GM18909 (cell line): ENCODE data around the gene INMT.

Source experiments
- ATAC-seq: cut with Tn5 transposase; IDR thresholded peaks from one replicate; pipeline ENCODE4 v1.9.1; 2021; ENCODE audit warnings: mild to moderate bottlenecking; ENCODE audit not compliant: unreplicated experiment, poor library complexity

INMT gene

DNA sequence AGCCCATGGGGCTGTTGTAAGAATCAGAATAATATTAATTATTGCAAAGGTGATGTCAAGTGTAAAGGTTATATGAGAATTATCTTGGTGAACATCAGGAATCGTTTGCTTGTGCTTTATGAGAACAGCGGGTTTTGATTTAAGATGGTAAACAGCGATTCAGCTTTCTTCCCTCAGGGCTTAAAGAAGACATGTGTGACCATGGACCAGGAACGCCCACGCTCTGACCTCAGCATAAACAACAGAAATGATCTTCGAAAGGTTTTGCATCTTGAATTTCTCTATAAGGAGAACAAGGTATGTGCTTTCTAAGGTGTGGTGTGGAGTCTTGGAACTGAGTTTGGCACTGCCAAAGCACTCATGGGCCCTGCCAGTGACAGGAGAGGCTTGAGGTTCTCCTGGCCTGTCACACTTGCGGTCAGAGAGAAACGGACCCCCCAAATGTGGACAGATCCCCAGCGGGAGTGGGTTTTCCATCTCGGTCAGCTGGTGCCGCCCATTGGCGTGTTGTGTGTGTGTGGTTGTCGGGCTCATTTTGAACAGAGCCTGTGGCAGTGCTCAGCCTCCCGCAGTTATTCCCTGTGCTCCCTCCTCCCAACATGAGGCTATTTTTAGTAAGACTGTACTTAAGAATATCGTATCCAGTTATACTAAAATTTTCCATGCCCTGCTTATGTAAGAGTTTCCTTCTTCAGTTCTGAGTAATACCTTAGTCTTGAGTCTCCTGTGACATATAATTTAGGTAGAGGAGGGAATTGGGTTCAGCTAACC is 26.5 kb downstream of the INMT start:
- no peak for ATAC-seq

DNA sequence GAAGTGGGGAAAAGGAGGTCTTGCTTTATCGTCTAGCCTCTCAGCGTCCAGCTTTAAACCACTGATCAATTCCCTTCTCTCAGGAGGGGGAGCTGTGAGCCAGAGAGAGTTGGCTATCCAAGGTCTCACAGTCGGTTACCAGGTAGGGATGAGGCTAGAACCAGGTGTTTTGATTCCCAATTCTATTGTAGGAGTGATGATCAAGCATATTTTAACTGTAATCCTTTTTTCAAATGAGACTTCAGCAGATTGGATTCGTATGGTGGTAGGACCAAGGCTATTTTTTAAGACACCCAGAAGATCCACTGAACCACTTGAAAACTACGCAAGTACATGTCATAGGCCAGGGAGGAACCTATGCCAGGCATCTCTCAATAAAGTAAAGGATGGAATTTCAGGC is 27.6 kb downstream of the INMT start:
- ATAC-seq = no peak

DNA sequence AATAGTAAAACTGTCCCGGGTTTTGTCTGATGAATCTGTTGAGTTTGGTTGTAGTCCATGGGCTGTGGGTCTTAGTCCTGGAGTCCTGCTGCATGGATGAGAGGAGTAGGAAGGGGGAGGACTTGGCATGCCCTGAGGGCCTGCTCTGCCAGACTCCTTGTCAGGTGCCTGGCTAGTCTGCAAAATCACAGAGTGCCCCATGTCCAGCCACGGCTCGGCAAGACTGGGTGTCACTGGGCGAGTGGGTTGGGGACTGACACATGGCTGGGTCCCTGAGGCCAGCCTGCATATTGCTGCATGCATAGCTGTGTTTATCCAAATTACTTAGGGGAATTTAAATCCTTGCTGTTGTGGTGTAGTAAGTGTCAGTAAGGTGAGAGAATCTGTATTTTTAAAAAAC is 29.0 kb downstream of the INMT start:
- no peak for ATAC-seq

DNA sequence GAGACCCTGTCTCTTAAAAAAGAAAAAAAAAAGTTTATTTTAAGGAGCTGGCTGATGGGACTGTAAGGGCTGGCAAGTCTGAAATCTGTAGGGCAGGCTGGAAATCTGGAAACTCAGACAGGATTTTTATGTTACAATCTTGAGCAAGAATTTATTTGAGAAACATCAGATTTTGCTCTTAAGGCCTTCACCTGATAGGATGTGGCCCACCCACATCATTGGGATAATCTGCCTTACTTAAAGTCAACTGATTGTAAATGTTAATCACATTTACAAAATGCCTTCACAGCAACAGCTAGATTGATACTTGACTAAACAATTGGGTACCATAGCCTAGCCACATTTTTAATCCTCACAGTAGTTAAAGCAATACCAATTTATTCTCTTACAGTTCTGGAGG is 30.8 kb downstream of the INMT start:
- ATAC-seq = no peak

DNA sequence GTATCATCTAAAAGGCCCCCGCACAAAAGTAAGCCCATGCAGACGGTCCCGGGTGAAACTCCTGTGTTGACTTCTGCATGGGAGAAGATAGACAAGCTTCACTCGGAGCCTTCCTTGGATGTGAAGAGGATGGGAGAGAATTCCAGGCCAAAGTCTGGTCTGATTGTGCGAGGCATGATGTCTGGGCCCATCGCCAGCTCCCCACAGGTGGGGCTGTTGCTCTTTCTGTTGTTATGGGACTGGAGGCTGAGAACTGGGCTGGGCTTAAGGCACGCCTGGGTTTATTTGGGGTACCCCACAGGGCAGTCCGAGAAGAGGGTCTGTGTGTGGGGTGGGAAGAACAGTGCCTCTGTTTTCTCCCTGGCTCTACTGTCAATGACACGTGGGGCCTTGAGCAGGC is 33.9 kb downstream of the INMT start:
- ATAC-seq = no peak

DNA sequence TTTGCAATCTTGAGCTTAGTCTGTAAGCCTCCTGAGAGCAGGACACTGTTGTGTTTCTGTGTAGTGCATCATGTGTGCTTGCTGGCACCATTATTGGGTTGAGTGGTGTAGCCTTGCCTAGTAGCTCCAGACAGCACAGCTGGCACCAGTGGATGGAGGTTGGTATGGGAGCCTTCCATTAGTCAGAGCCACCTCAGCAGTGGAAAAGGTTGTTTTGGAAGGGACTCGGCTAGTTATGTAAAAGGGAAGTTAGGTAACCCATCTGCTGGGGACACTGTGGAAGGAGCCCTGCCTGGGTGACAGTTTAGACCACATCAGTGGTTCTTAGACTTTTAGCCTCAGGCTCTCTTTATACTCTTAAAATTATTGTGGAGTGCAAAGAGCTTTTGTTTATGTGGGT is 35.6 kb downstream of the INMT start:
- ATAC-seq = no peak

DNA sequence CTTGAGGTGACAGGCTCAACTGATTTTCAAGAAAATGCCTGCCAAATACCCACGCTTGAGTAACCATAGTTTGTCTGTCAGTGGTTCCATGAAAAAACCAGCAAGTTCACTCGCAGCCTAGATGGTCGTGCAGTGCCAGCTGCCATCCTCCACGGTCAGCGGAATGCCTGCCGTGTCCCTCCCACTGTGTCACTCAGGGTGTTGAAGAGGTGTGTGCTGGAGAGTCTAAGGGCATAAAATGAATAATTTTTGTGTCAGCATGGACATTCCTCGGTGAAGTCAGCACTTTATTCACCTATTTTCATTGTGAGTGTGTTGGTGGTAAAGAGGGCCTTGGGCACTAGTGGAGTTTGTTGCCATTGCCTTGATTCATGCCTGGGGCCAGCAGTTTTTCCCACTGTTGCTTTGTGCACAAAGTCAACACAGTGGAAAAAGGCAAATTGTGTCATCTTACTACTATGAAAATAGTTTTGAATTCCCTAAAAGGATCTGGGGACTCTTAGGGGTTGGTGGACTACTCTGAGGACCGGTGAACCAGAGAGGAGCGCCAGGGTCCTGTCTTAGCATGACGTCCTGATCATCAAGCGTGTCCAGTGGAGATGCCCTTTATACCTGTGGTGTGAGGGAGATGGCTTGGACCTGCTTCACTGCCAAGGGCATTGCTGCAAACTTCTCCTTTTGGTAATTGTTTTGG is 36.9 kb downstream of the INMT start:
- ATAC-seq = no peak

DNA sequence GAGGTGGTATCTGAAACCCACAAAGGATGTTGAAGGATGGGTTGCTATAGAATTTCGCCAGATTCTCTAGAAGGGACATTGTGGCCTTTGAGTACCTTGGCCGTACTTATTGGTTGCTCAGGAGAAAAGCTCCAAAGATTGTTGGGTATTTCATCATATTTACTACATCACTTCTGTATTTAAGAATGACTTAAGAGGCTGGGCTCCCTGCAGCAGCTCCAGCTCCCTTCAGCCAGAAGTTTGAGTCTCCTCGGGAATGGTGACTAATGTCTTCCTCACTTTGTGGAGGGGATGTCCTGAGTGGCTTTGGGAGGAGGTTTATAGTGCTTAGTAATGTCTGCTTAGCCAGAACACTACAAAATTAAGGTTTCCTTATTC is 37.4 kb downstream of the INMT start:
- ATAC-seq = no peak

DNA sequence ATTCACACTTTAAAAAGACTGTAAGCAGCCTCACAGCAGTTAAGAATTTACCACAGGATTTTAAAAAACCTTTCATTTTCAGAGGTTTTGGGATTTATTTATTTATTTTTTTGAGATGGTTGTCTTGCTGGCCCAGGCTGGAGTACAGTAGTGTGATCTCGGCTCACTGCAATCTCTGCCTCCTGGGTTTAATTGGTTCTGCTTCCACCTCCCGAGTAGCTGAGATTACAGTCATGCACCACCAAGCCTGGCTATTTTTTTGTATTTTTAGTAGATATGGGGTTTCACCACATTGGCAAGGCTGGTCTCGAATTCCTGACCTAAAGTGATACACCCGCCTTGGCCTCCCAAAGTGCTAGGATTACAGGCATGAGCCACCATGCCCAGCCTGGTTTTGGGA is 38.4 kb downstream of the INMT start:
- no peak for ATAC-seq

DNA sequence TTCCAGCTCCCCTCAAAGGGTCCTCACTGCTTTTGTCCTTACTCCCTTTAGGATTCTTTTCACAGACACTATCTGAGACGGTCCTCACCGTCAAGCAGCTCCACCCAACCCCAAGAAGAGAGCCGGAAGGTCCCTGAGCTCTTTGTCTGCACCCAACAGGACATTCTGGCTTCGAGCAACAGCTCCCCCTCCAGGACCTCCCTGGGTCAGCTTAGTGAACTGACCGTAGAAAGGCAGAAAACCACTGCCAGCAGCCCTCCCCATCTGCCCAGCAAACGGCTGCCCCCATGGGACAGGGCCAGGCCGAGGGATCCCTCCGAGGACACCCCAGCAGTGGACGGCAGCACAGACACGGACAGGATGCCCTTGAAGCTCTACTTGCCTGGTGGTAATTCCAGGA is 39.2 kb downstream of the INMT start:
- no peak for ATAC-seq

DNA sequence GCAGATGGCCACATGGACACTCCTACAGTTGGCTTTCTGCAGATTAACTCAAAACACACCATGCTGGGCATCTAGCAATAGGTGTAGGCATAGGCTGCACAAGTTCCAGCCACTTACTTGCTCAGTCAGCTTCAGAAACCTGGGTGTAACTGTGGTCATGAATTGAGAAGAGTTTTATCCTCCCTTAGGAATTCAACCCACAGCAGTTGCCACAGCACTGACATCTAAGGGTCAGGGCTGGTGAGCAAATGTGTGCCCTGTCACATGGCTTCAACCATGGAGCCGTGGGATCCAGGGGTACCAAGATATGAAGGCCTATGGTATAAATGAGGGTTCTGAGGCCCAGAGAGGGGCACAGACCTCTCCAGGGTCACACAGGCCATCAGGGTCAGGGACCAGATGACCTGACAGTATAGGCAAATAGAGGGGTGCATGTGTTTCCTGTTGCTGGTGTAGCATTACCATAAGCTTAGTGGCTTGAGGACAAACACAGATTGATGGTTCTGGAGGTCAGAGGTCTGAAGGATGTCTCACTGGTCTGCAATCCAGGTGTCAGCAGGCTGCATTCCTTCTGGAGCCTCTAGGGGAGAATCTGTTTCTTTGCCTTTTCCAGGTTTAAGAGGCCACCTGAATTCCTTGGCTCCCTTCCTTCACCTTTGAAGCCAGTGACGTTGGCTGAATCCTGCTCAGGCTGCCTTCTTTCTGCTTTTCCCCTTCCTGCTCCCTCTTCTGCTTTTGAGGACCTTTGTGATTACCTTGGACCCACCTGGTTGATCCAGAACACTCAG is 43.4 kb downstream of the INMT start:
- ATAC-seq = peak; percentile 25

DNA sequence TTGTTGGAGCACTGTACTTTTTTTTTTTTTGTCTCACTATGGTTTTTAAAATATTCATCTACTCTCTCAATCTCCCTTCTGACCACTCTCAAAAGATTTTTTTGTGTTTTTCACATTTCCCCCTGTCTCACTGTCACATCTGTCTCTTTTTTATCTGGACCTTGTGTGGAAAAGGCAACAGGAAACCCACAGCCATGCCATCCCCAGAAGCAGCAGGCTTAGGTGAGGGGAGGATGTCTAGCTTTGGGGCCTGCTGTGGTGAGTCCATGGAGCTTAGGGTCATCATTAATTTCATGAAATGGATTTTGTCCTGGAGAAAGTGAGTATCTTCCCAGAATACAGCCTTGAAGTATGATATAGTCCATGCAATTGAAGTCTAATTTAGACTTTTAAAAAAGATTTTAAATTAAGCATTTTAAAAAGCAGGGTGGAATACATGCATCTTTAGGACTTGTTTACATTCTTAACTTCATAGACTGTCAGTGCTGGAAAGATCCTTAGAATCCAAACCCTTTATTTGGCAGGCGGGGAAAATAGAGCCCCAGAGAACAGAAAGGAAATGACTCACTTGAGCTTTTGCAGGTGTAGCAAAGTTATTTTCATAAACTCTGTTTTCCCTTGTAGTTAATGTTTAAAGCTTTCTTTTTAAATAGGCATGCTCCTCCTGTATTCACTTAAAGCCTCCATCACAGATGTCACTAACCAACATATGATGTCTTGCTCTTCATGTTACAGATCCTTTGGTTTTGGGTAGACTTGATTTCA is 44.4 kb downstream of the INMT start:
- ATAC-seq = peak; percentile 24

DNA sequence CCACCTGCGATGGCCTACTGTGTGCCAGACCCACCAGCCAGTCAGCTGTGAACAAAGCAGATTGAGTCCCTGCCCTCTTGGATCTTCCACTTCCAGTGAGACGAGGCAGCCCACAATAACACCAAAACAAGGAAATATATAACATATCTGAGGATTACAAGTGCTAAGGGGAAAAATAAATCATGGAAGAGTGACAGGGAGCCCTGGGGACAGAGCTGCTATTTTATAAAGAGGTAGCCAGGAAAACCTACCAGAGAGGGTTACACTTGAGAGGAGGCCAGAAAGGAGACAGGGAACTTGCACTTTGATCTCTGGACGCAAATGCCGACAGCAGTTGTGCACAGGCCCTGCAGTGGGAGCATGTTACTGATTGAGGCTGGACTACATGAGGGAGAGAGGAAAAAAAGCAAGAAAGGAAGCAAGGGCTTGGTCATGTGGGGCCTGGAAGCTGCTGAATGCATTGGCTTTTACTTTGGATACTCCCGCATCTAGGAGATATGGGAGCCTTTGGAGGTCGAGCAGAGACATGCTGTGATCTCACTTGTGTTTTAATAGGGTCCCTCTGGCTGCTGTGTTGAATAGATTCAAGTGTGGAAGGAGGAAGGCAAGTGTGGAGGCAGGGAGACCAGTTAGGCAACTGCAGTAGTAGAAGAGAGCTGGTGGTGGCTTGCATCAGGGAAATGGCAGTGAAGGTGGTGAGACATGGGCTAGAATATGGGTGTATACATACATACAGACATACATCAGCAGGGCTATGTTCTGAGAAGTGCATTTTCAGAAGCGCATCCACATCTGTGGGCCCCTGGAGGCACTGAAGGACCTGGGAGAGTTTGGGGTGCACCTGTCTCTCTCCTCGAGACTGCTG is 45.5 kb downstream of the INMT start:
- ATAC-seq = no peak

DNA sequence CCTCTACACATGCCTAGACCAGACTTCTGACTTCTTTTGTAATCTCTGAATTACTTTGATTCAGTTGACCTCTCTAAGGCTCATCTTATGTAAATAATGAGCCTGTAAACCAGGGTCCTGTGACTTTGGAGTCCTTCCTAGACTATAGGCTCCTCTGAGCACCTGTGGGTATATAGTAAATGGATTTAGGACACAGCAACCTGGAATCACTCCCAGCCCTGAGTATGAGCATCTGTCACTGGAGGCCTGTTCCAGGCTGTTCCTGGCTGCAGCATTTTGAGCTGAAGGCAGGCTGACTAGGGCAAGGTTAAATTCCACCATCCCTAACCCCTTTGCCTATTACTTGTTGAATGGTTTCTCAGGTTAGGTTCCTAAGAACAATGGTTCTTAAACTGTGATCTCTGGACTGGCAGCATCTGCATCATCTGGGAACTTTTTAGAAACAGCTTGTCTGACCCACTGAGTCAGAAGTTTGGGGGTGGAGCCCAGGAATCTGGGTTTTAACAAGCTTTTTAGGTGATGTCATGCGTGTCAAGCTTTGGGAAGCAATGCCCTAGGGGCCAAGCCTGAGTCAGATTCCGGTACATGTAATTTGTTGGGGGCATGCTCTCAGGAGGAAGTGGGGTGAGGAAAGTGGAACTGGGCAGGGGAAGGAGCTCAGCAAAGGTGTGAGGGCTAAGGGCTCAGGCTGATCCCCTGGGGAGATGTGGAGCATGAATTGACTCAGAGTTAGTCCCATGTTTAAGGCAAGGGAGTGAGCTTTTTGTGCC is 47.5 kb downstream of the INMT start:
- peak; percentile 81 for ATAC-seq

DNA sequence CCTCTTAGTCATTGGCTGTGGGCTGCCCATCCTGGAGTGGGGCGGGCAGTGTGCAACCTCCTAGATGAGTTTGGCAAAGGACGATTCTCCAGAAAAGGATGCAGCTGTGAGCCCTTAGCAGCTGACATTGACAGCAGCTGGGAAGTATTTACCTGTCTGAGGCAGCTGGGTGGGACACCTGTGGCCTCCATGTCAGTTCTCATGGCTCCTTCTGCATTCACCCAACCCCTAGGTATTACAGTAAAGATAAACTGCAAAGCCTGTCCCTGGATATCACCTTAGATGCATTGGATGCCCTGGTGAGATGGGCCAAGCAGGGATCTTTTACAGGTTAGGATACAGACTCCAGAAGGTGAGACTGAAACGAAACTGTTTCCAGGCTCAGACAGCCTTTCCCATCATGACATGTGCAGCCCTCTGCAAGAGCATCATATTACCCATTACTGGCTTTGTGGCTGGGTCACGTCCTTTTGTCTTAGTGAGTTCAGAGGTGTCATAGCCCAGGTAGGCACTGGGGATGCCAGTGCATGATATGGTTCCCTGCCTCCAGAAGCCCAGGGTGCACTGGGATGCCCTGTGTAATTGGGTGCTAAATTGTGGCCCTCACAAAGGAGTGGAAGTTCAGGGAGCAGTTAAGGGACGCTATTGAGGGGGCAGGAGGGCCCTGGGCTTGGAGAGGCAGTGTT is 48.2 kb downstream of the INMT start:
- no peak for ATAC-seq

DNA sequence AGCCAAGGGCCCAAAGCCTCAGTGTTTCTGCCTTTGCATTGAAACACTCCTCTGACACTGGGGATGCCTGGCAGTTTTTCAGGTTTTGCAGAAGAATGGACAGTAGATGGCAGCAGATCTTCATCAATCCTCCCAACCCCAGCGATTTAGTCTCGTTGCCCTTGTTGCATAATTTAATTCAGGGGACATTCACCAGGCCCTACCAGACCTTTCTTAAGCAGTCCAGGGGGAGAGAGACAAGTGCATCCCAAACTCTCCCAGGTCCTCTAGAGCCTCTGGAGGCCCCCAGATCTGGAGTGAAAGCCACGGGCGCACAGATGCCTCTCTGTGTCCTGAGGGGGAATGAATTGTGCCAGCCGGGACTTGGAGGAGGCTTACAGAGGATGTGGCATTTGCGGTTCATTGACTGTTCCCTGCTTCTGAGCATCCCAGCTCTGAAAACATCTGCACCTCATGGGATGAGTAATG is 48.9 kb downstream of the INMT start:
- peak; percentile 34 for ATAC-seq

DNA sequence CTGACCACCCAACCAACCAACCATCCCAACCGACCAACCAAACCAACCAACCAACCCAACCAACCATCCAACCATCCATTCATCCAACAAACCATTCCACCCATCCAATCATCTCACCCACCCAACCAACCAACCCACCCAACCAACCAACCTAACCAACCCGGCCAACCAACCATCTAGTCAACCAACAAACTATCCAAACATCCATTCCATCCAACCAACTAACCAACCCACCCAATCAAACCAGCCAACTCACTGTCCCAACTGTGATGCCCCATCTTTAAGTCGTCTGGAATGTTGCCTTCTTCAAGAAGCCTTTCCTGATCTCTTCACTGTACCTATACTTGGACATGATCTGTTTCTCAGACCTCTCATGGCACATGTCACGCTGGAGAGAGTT is 50.9 kb downstream of the INMT start:
- no peak for ATAC-seq

DNA sequence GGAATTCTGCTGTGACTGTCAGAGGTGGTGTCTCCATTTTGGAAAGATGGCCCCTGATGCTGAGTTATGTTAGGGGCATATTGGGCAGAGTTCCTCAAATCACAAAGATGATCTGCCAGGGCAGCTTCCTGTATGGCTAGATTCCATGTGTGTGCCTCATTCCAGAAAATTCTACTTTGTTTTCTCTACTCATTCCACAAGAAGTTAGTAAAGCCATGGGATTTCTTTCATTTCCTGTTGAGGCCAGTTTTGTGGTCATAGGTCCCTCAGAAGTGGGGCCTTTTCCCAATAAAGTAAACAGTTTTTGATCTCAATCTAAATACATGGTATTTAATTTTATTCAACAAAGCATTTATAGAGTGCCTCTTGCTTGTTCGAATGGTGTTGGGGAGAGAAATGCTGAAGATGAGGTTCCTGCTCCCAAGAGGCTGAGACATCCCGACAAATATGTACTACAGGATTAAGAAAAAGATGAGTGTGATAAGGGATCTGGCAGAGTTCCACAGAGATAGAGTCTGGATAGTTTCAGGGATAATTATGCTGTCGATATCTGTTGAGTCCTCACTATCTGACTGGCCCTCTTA is 52.2 kb downstream of the INMT start:
- no peak for ATAC-seq
